ENCODE data around the gene PHAF1. TPM values are rescaled to one million over a fixed set of nuclear protein-coding genes. Genes with fewer than 3 reads are reported as not detected.

PHAF1 gene
- total RNA-seq, 4 donors from 2014 or later: 39.7 to 51.1 (median 46.8) TPM

GRCh38 chr16:67149276-67150046 lies 39.7 kb downstream of the PHAF1 start:
- intact Hi-C loops (cut with DNase I; ENCODE audit: low total_unique reads): no loop called here
- peak in 1 of 2 donors; percentile 86 for DNase-seq (ENCODE audit: low spot score in 2 of 2)
- WGBS, 2 donors: 82% methylated on average over 71 to 74 of the region's 77 CpGs
- no peak for TF ChIP-seq POLR2A (IDR thresholded peaks at IDR 0.05)
- TF ChIP-seq, protein P1, sequence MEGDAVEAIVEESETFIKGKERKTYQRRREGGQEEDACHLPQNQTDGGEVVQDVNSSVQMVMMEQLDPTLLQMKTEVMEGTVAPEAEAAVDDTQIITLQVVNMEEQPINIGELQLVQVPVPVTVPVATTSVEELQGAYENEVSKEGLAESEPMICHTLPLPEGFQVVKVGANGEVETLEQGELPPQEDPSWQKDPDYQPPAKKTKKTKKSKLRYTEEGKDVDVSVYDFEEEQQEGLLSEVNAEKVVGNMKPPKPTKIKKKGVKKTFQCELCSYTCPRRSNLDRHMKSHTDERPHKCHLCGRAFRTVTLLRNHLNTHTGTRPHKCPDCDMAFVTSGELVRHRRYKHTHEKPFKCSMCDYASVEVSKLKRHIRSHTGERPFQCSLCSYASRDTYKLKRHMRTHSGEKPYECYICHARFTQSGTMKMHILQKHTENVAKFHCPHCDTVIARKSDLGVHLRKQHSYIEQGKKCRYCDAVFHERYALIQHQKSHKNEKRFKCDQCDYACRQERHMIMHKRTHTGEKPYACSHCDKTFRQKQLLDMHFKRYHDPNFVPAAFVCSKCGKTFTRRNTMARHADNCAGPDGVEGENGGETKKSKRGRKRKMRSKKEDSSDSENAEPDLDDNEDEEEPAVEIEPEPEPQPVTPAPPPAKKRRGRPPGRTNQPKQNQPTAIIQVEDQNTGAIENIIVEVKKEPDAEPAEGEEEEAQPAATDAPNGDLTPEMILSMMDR (IDR thresholded peaks at IDR 0.05): no peak
- no peak overlapping the region for H3K4me3 ChIP-seq (ENCODE audit: low read depth, poor library complexity, severe bottlenecking)

DNA sequence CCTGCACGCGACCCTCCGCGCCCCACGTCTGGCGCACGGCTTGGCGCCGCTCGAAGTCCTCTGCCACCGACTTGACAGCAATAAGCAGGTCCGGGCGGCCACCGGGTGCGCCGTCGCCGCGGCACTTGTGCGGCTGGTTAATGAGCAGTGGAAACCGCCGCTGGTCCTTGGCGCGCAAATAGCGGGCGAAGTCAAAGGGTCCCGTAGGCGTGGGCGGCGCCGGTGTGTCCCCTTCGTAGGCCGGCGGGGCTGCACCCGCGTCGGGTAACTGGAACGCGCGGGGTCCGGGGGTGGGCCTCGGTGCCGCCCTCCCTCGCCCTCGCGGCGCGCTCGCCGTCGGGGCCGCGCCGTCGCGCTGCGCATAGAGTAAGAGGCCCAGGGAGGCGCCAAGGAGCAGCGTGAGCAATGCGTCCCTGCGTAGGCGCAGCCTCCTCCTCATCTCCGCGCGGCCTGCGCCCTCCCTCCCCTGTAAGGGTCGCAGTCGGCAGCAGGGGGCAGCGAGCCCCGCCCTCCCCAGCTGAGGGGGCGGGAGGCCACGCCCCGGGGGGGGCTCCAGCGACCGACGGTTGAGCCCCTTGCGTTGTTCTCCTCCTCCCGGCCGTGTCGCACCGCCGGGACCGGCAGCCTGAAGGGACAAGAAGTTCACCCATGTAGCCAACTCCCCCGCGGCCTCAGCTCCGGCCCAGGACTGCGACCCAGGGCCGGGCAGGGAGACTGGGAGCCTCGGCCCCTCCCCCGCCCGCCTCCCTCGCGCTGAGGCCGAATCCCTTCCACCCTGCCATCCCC lies 40.5 kb downstream of the PHAF1 start:
- 4 to 11% methylated on average over 13 to 32 of the region's 94 CpGs for WGBS, 2 donors
- peak overlapping the region; percentile 55 for H3K4me3 ChIP-seq (ENCODE audit: low read depth, poor library complexity, severe bottlenecking)
- TF ChIP-seq, protein P1 (IDR thresholded peaks at IDR 0.05): no peak
- no peak for TF ChIP-seq POLR2A (IDR thresholded peaks at IDR 0.05)
- DNase-seq (ENCODE audit: low spot score in 2 of 2): peak in 1 of 2 donors; percentile 89
- intact Hi-C loops (cut with DNase I; ENCODE audit: low total_unique reads): no loop called here

- peak within 1 kb of the TSS; percentile 55 for H3K4me3 ChIP-seq (ENCODE audit: low read depth, poor library complexity, severe bottlenecking)
- TF ChIP-seq, protein P1 (IDR thresholded peaks at IDR 0.05): no peak
- no peak for TF ChIP-seq POLR2A (IDR thresholded peaks at IDR 0.05)
- 1 to 2% methylated on average over 16 to 25 of the region's 34 CpGs for WGBS, 2 donors
- peak in 1 of 2 donors; percentile 94 for DNase-seq (ENCODE audit: low spot score in 2 of 2)
- intact Hi-C loops (cut with DNase I; ENCODE audit: low total_unique reads): no loop called here
Observed at GRCh38 chr16:67150833-67151396, 41.2 kb downstream of the PHAF1 start, which contains the start of gene B3GNT9. B3GNT9 (minus strand) TSS chr16:67150998; CDS start chr16:67150485, 513 bp downstream.

- intact Hi-C loops (cut with DNase I; ENCODE audit: low total_unique reads): no loop called here
Observed at GRCh38 chr16:67151431-67152097, 41.8 kb downstream of the PHAF1 start.

More at GRCh38 chr16:67151431-67152097, 41.8 kb downstream of the PHAF1 start:
- no peak overlapping the region for H3K4me3 ChIP-seq (ENCODE audit: low read depth, poor library complexity, severe bottlenecking)
- 47 to 52% methylated on average over 8 of the region's 8 CpGs for WGBS, 2 donors
- TF ChIP-seq POLR2A (IDR thresholded peaks at IDR 0.05): no peak
- TF ChIP-seq, protein P1 (IDR thresholded peaks at IDR 0.05): no peak
- no peak for DNase-seq (ENCODE audit: low spot score in 2 of 2)
